Measurements from ENCODE around the gene TUFT1.

DNA sequence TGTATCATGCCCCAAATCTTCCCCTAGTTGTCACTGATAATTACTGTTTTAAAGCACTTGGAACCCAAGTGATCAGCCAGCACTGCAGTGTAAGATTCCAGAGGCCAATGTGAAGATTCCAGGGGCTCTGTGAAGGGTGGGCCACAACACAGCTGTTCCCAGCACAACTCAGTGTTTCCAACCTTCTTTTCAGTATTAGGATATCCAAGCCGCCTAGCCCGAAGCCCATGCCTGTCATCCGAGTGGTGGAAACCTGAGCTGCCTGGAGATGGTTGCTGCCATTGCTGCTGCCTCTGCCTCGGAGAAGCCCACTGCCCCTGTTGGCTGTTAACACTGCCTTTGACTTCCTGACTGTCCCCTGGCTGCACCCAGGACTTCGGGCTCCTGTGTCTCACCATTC is 41.3 kb downstream of the TUFT1 start:
- TF ChIP-seq CTCF (IDR thresholded peaks at IDR 0.05; ENCODE audit: poor library complexity) (no peak), EZH2phosphoT487 (IDR thresholded peaks at IDR 0.05; ENCODE audit: low read depth, severe bottlenecking, unreplicated experiment) (no peak), EZH2 (IDR thresholded peaks at IDR 0.05; ENCODE audit: borderline replicate concordance) (no peak)
